Jurkat, Clone E6-1 (cell line): Measurements from ENCODE around the gene CALHM6.

ENCODE experiments used
- DNase-seq: peaks from one replicate; pipeline ENCODE4 v3.0.0-alpha.2; 2011; ENCODE audit warnings: low read depth, low spot score
- H3K4me3 ChIP-seq: 2 replicates; pipeline ENCODE4 v1.5.1; 2011; ENCODE audit warnings: mild to moderate bottlenecking, low read length, control low read depth, moderate library complexity

The CALHM6 gene

GRCh38 chr6:116443105-116443504 lies 18.1 kb upstream of the CALHM6 start:
- no peak overlapping the region for H3K4me3 ChIP-seq
- no peak for DNase-seq

- DNase-seq, result peak; percentile 25
- no peak overlapping the region for H3K4me3 ChIP-seq
Measured at GRCh38 chr6:116444092-116444491, 17.1 kb upstream of the CALHM6 start.

GRCh38 chr6:116444575-116444974 lies 16.6 kb upstream of the CALHM6 start:
- no peak for DNase-seq

GRCh38 chr6:116445102-116445501 lies 16.1 kb upstream of the CALHM6 start:
- DNase-seq, result peak; percentile 28
- no peak overlapping the region for H3K4me3 ChIP-seq

More at GRCh38 chr6:116444575-116444974, 16.6 kb upstream of the CALHM6 start:
- no peak overlapping the region for H3K4me3 ChIP-seq

- DNase-seq, result no peak
- H3K4me3 ChIP-seq, result no peak overlapping the region
Measured at GRCh38 chr6:116446399-116446798, 14.8 kb upstream of the CALHM6 start.

GRCh38 chr6:116447052-116447451 lies 14.1 kb upstream of the CALHM6 start:
- no peak for DNase-seq
- H3K4me3 ChIP-seq, result no peak overlapping the region

- H3K4me3 ChIP-seq, result no peak overlapping the region
- no peak for DNase-seq
Measured at GRCh38 chr6:116447496-116448011, 13.6 kb upstream of the CALHM6 start.

GRCh38 chr6:116449565-116449964 lies 11.6 kb upstream of the CALHM6 start:
- no peak overlapping the region for H3K4me3 ChIP-seq
- DNase-seq, result no peak

GRCh38 chr6:116450185-116450710 lies 10.9 kb upstream of the CALHM6 start:
- DNase-seq, result no peak
- no peak overlapping the region for H3K4me3 ChIP-seq

- DNase-seq, result no peak
- H3K4me3 ChIP-seq, result no peak overlapping the region
Measured at GRCh38 chr6:116450769-116451740, 10.1 kb upstream of the CALHM6 start.

- H3K4me3 ChIP-seq, result no peak overlapping the region
- no peak for DNase-seq
Measured at GRCh38 chr6:116451916-116452315, 9.3 kb upstream of the CALHM6 start.

- H3K4me3 ChIP-seq, result no peak overlapping the region
- no peak for DNase-seq
Measured at GRCh38 chr6:116452531-116452930, 8.6 kb upstream of the CALHM6 start.

GRCh38 chr6:116456106-116456505 lies 5.1 kb upstream of the CALHM6 start:
- no peak for DNase-seq
- no peak overlapping the region for H3K4me3 ChIP-seq

GRCh38 chr6:116456927-116457326 lies 4.2 kb upstream of the CALHM6 start:
- no peak for DNase-seq

GRCh38 chr6:116458264-116458663 lies 2.9 kb upstream of the CALHM6 start:
- no peak for DNase-seq
- H3K4me3 ChIP-seq, result no peak overlapping the region

More at GRCh38 chr6:116456927-116457326, 4.2 kb upstream of the CALHM6 start:
- no peak overlapping the region for H3K4me3 ChIP-seq

- no peak for DNase-seq
- no peak overlapping the region for H3K4me3 ChIP-seq
Measured at GRCh38 chr6:116459927-116460326, 1.2 kb upstream of the CALHM6 start.

- DNase-seq, result no peak
- no peak overlapping the region for H3K4me3 ChIP-seq
Measured at GRCh38 chr6:116461932-116462885, 1.0 kb downstream of the CALHM6 start.

- DNase-seq, result no peak
- no peak overlapping the region for H3K4me3 ChIP-seq
Measured at GRCh38 chr6:116463301-116463700, 2.1 kb downstream of the CALHM6 start.

- H3K4me3 ChIP-seq, result no peak overlapping the region
- DNase-seq, result no peak
Measured at GRCh38 chr6:116465246-116465645, 4.1 kb downstream of the CALHM6 start.
